GM12873 (cell line): ENCODE measurements around the gene GNAZ.

Experiments used
- CTCF ChIP-seq: IDR thresholded peaks from 2 replicates; pipeline ENCODE4 v1.5.1; 2012; ENCODE audit warnings: low read depth, mild to moderate bottlenecking, moderate library complexity, low read length, control low read depth; ENCODE audit not compliant: insufficient read depth; ENCODE audit errors: missing control alignments

Gene GNAZ

DNA sequence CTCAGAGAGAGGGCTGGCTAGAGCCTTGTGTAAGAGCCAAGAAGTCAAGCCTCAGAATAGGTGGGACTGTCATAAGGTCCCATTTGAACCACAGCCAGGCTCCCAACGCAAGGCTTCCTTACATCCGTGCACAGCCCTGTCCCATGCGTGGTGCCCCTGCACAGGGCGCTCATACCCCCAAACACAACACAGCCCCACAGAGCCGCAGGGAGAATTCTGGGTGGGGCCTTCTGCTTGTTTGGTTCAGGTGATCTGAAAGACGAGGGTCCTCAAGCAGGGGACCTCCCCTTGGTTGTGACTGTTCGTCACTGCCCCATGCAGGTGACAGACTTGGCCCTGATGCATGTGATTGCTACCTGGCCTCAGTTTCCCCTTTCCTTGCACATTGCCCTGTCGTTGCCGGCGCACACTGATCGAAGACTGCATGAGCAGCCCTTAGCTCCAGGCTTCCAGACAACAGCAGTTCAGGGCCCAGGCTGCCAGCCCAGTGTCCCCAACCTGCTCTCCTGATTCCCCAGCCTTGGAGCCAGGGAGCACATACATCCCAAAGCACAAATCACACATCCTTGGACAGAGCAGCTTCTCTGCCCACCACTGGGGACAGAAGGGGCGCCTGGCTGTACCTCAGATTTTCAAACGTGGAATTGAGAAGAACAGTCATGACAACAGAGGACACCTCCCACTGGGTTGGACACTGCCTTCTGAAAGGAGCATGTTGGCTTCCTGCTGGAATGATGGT lies 22.1 kb downstream of the GNAZ start:
- no peak for TF ChIP-seq CTCF

DNA sequence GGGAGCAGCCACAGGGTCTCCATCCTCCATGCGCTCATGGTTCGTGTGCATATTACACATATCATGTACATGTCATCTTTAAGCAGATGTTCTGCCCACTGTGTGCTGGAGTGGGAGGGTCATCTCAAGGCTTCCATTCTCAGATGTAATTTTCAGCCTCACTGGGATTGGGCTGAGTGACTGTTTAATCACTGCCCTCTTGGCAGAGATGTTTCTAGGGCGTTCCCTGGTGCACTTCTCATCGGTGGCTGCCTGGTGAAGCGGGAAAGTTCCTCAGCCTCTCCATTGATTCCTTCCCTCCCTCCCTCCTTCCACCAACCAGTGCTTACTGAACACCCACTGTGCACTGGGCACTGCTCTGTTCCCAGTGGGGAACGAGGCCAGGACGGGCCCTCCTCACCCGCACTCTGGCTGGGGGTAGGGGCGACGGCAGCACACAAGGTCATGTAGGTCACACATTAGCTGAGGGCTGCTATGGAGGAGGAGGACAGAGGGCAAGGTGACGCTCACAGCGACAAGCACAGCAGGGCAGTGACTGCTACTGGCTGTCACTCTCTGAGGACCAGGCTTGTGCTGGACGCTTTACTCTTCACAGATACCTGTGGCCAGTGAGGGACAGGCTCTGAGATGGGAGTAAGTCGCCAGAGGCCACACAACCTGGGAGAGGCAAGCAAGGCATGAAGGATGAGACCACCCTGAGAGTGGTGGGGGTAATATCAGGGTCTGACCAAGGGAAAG lies 22.9 kb downstream of the GNAZ start:
- TF ChIP-seq CTCF = no peak

- TF ChIP-seq CTCF = no peak
These were observed 23.9 kb downstream of the GNAZ start for GRCh38 chr22:23094260-23094659.

DNA sequence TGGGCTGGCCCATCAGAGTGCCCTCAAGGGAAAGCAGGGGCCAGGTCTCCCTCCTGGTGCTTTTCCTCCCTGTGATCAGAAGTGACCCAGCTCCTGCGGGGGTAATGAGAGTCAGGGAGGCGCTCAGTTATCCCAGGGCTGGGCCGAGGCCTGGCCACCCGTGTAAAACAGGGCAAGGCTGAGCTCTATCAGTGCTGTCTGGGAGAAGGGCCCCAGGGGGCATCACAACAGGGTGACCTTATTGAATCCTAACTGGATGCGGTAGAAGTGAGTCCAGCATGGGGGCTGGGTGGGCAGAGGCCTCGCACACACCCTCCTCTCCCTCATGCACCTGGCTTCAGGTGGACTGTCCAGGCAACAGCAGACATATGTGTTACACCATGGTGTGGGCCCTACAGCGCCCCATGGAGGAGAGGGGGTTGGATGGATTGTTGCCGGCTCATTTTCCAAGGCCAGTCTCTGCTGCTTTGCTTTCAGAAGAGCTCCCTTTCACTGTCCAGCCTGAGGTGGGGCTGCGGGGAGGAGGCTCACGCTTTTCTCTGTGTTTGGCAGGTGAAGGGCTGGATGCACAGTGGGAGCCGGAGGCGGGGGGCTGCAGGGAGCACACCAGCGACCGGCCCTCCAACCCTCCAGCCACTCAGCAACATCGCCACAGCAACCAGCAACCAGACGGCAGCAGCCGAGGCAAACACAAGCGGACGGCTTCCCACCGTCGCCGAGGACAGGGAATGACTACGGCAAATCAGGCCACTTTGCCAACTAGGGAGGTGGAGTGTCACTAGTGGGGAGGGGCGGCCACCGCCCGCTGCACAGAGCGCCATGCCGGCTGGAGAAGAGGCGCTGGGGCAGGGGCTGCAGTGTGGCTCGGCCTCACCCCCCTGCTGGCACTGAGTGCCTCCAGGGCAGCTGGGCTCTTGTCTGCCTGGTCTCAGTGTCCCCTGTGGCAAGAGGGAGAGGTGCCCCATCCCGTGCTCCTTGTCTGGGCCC lies 24.7 kb downstream of the GNAZ start:
- TF ChIP-seq CTCF = no peak

GRCh38 chr22:23095733-23096342 lies 25.5 kb downstream of the GNAZ start:
- TF ChIP-seq CTCF = no peak

- TF ChIP-seq CTCF = no peak
These were observed 27.3 kb downstream of the GNAZ start for GRCh38 chr22:23097412-23098229.
